Stimulated activated CD8-positive, alpha-beta memory T cell treated with anti-CD3 and anti-CD28 coated beads, Interleukin-12 subunit alpha, Interleukin-12 subunit beta, amount 100 ng/mL, for 4 hours (primary cell): ENCODE data around the gene JAG2.
"Not testable (repeated sequence)": the region's sequence is repeated elsewhere in the genome, so short reads cannot be mapped to it uniquely, and the experiment has no call there.

Experiments used
- DNase-seq: peaks from one replicate; pipeline ENCODE4 v3.0.0-alpha.2; 2020; ENCODE audit warnings: low read depth

The JAG2 gene

GRCh38 chr14:105116451-105117256 is 51.9 kb downstream of the JAG2 start:
- no peak for DNase-seq

GRCh38 chr14:105109243-105109642 is 59.3 kb downstream of the JAG2 start:
- not testable (repeated sequence) for DNase-seq

- DNase-seq = no peak
These were observed 60.1 kb downstream of the JAG2 start for GRCh38 chr14:105108516-105108864.

GRCh38 chr14:105107781-105108515 is 60.6 kb downstream of the JAG2 start:
- DNase-seq = no peak

GRCh38 chr14:105107351-105107750 is 61.2 kb downstream of the JAG2 start:
- no peak for DNase-seq

GRCh38 chr14:105105158-105105557 is 63.4 kb downstream of the JAG2 start:
- no peak for DNase-seq

- no peak for DNase-seq
These were observed 65.7 kb downstream of the JAG2 start for GRCh38 chr14:105102893-105103292.

- DNase-seq = no peak
These were observed 66.2 kb downstream of the JAG2 start for GRCh38 chr14:105102361-105102870.

- no peak for DNase-seq
These were observed 67.7 kb downstream of the JAG2 start for GRCh38 chr14:105100910-105101309.

- no peak for DNase-seq
These were observed 68.8 kb downstream of the JAG2 start for GRCh38 chr14:105099778-105100177.

- no peak for DNase-seq
These were observed 70.3 kb downstream of the JAG2 start for GRCh38 chr14:105098316-105098715.

GRCh38 chr14:105097794-105098127 is 70.8 kb downstream of the JAG2 start:
- DNase-seq = no peak

- no peak for DNase-seq
These were observed 72.2 kb downstream of the JAG2 start for GRCh38 chr14:105096206-105096875.

GRCh38 chr14:105095236-105095805 is 73.3 kb downstream of the JAG2 start:
- no peak for DNase-seq

- no peak for DNase-seq
These were observed 74.2 kb downstream of the JAG2 start for GRCh38 chr14:105094193-105094907.

- DNase-seq = peak; percentile 72
These were observed 75.0 kb downstream of the JAG2 start for GRCh38 chr14:105093431-105094192.

GRCh38 chr14:105093038-105093430 is 75.5 kb downstream of the JAG2 start:
- DNase-seq = peak; percentile 59

GRCh38 chr14:105092171-105093037 is 76.2 kb downstream of the JAG2 start:
- DNase-seq = no peak

GRCh38 chr14:105091517-105092170 is 76.9 kb downstream of the JAG2 start:
- DNase-seq = no peak
